HEK293 (cell line): ENCODE data around the gene REPS2.

Experiments
- CTCF ChIA-PET: fragments of 350-600 bp; formaldehyde crosslinking; extraction: SDS; loops from one replicate; lab custom pipeline; 2021; ENCODE audit warnings: antibody characterized with exemption; lab: Yijun Ruan, JAX
- POLR2A ChIA-PET: fragments of 300-600 bp; formaldehyde crosslinking; extraction: SDS; loops from one replicate; lab custom pipeline; 2020; ENCODE audit warnings: antibody characterized with exemption, inconsistent platforms; lab: Yijun Ruan, JAX
- H3K27ac ChIP-seq: fragments of 200-500 bp; sonication (Bioruptor generic); 2 replicates; pipeline ENCODE4 v1.5.1; 2014; ENCODE audit warnings: low read depth, low read length, control low read depth, inconsistent platforms; ENCODE audit errors: extremely low read depth
- H3K36me3 ChIP-seq, 2 experiments: fragments of 200-500 bp in 1 of 2; sonication (Bioruptor generic) in 1 of 2; 1 replicate in 1 of 2; 2 replicates in 1 of 2; pipeline ENCODE4 v1.5.1; 2014 to 2017; ENCODE audit warnings: inconsistent platforms in 2 of 2, low read length in 2 of 2; ENCODE audit not compliant: control insufficient read depth in 2 of 2, insufficient read depth in 1 of 2
- H3K4me1 ChIP-seq: fragments of 200-500 bp; sonication (Bioruptor generic); 2 replicates; pipeline ENCODE4 v1.5.1; 2014; ENCODE audit warnings: mild to moderate bottlenecking, low read length, inconsistent platforms; ENCODE audit not compliant: control insufficient read depth, insufficient read depth
- H3K4me3 ChIP-seq: 2 replicates; pipeline ENCODE4 v1.5.1; 2011; ENCODE audit warnings: low read depth, mild to moderate bottlenecking, control low read depth, low read length, moderate library complexity
- H3K9me3 ChIP-seq: fragments of 200-500 bp; sonication (Bioruptor generic); 2 replicates; pipeline ENCODE4 v1.5.1; 2014; ENCODE audit warnings: low read depth, low read length, inconsistent platforms; ENCODE audit not compliant: control insufficient read depth, insufficient read depth
- HOXD13 ChIP-seq: sonication (generic); formaldehyde crosslinking; IDR thresholded peaks from 2 replicates; pipeline ENCODE4 v1.8.0; 2022; ENCODE audit warnings: missing genetic modification reagents, borderline replicate concordance
- MYNN ChIP-seq: fragments of 450-650 bp; formaldehyde crosslinking; IDR thresholded peaks from 2 replicates; pipeline ENCODE4 v1.5.1; 2016; ENCODE audit warnings: missing biosample characterization, missing genetic modification characterization, borderline replicate concordance
- PRDM2 ChIP-seq: fragments of 450-650 bp; formaldehyde crosslinking; IDR thresholded peaks from 2 replicates; pipeline ENCODE4 v1.5.1; 2016; ENCODE audit warnings: missing biosample characterization, missing genetic modification characterization, borderline replicate concordance
- SP2 ChIP-seq: fragments of 450-650 bp; formaldehyde crosslinking; IDR thresholded peaks from 2 replicates; pipeline ENCODE4 v1.5.1; 2016; ENCODE audit warnings: missing biosample characterization, missing genetic modification characterization
- ZFP41 ChIP-seq: fragments of 450-650 bp; formaldehyde crosslinking; IDR thresholded peaks from 2 replicates; pipeline ENCODE4 v1.5.1; 2016; ENCODE audit warnings: missing biosample characterization, missing genetic modification characterization, borderline replicate concordance
- ZFP69B ChIP-seq: fragments of 450-650 bp; formaldehyde crosslinking; IDR thresholded peaks from 2 replicates; pipeline ENCODE4 v1.5.1; 2016; ENCODE audit warnings: missing biosample characterization, missing genetic modification characterization
- ZNF133 ChIP-seq: fragments of 450-650 bp; formaldehyde crosslinking; IDR thresholded peaks from 2 replicates; pipeline ENCODE4 v1.5.1; 2016; ENCODE audit warnings: missing biosample characterization, missing genetic modification characterization
- ZNF600 ChIP-seq: fragments of 450-650 bp; formaldehyde crosslinking; IDR thresholded peaks from 2 replicates; pipeline ENCODE4 v1.5.1; 2016; ENCODE audit warnings: missing biosample characterization, missing genetic modification characterization
- TF ChIP-seq, protein P1 (sequence below): fragments of 450-650 bp; formaldehyde crosslinking; IDR thresholded peaks from 2 replicates; pipeline ENCODE4 v1.5.1; 2016; ENCODE audit warnings: missing biosample characterization, missing genetic modification characterization
- TF ChIP-seq, protein P2 (sequence below): fragments of 450-650 bp; formaldehyde crosslinking; IDR thresholded peaks from 2 replicates; pipeline ENCODE4 v1.5.1; 2016; ENCODE audit warnings: missing biosample characterization, missing genetic modification characterization

The REPS2 gene

DNA sequence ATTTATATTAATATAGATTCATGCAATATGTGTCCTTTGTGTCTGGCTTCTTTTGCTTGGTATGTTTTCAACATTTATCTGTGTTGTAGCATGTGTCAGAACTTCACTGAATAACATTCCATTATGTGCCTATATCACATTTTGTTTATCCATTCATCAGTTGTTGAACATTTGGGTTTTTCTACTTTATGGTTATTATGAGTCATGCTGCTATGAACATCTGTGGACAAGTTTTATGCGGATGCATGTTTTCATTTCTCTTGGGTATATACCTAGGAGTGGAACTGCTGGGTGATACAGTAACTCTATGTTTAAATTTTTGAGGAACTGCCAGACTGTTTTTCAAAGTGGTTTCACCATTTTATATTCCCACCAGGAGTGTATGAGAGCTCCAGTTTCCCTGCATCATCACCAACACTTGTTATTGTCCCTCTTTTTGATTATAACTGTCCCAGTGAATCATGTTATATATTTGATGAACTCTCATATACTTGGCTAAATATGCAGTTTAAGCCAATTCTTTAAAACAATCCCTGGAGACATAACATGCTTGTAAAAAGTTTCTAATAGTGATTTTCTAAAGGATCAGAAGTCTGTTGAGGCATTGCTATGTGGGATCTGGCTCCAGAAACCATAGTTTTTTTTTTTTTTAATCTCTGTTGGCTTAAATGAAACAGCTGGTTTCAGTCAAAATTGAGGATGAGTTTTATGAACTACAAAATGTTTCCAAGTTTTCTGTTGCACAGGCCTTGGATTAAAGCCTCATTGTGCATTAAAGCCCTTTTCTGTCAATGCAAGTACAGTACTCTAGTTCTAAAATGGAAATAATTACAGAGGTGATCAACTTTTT, 21.6 kb upstream of the REPS2 start (continued):
- TF ChIP-seq, protein P1, sequence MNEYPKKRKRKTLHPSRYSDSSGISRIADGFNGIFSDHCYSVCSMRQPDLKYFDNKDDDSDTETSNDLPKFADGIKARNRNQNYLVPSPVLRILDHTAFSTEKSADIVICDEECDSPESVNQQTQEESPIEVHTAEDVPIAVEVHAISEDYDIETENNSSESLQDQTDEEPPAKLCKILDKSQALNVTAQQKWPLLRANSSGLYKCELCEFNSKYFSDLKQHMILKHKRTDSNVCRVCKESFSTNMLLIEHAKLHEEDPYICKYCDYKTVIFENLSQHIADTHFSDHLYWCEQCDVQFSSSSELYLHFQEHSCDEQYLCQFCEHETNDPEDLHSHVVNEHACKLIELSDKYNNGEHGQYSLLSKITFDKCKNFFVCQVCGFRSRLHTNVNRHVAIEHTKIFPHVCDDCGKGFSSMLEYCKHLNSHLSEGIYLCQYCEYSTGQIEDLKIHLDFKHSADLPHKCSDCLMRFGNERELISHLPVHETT (tag by site-specific recombination), result no peak
- no peak for TF ChIP-seq SP2

DNA sequence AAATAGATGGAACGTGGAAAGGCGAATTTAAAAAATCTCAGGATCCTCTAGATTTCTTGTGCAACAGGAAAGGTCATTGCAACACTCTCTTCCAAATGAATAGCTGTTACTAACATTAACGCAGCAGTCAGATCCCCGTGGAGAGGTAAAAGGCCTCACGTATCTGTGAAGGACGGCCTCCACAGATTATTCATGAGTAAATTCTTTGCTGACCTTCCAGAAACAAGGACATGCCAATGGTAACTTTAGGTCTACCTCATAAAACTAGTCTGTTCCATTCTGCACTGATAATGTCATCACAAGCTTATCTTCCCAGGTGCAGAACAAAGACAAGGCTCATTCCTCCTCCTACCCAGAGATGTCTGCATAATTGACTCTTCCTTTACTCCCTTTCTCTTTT, 16.1 kb upstream of the REPS2 start:
- POLR2A ChIA-PET, result interaction anchor here (0.6 kb wide), 1 partner anchor 47 kb away, joined by 3 read pairs; no protein-coding TSS in a partner anchor
- no peaks in the 10 kb centered on the region for H3K36me3 ChIP-seq
- peak; percentile 43; the same call in 1 of the 2 replicates for TF ChIP-seq HOXD13
- TF ChIP-seq, protein P1 (tag by site-specific recombination), result no peak
- no peak for TF ChIP-seq ZFP41 (tag by site-specific recombination)
- no peak for TF ChIP-seq PRDM2 (tag by site-specific recombination)
- peak; percentile 57; the same call in 1 of the 2 replicates for TF ChIP-seq ZNF600
- TF ChIP-seq MYNN (tag by site-specific recombination), result no peak
- TF ChIP-seq, protein P2, sequence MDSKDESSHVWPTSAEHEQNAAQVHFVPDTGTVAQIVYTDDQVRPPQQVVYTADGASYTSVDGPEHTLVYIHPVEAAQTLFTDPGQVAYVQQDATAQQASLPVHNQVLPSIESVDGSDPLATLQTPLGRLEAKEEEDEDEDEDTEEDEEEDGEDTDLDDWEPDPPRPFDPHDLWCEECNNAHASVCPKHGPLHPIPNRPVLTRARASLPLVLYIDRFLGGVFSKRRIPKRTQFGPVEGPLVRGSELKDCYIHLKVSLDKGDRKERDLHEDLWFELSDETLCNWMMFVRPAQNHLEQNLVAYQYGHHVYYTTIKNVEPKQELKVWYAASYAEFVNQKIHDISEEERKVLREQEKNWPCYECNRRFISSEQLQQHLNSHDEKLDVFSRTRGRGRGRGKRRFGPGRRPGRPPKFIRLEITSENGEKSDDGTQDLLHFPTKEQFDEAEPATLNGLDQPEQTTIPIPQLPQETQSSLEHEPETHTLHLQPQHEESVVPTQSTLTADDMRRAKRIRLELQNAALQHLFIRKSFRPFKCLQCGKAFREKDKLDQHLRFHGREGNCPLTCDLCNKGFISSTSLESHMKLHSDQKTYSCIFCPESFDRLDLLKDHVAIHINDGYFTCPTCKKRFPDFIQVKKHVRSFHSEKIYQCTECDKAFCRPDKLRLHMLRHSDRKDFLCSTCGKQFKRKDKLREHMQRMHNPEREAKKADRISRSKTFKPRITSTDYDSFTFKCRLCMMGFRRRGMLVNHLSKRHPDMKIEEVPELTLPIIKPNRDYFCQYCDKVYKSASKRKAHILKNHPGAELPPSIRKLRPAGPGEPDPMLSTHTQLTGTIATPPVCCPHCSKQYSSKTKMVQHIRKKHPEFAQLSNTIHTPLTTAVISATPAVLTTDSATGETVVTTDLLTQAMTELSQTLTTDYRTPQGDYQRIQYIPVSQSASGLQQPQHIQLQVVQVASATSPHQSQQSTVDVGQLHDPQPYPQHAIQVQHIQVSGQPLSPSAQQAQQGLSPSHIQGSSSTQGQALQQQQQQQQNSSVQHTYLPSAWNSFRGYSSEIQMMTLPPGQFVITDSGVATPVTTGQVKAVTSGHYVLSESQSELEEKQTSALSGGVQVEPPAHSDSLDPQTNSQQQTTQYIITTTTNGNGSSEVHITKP (tag by site-specific recombination), result peak; percentile 78
- no peak for TF ChIP-seq ZNF133 (tag by site-specific recombination)
- no peak for TF ChIP-seq ZFP69B (tag by site-specific recombination)
- TF ChIP-seq, all 188 proteins: peak for 3
- Histone ChIP-seq H3K4me1 (peaks cover 4% of the 10 kb centered on the region), H3K27ac (no peak overlapping the region), H3K9me3 (no peaks in the 10 kb centered on the region), H3K4me3 (no peak overlapping the region)
- CTCF ChIA-PET, result no interaction called here
